Stimulated activated CD4-positive, alpha-beta T cell treated with anti-CD3 and anti-CD28 coated beads, Interleukin-4, amount 100 ng/mL, for 1 hour (primary cell): Measurements from ENCODE around the gene PRIM2.
"Not testable (repeated sequence)": the region's sequence is repeated elsewhere in the genome, so short reads cannot be mapped to it uniquely, and the experiment has no call there.

Source experiments
- DNase-seq: peaks from one replicate; pipeline ENCODE4 v3.0.0-alpha.2; 2020

PRIM2 gene

DNA sequence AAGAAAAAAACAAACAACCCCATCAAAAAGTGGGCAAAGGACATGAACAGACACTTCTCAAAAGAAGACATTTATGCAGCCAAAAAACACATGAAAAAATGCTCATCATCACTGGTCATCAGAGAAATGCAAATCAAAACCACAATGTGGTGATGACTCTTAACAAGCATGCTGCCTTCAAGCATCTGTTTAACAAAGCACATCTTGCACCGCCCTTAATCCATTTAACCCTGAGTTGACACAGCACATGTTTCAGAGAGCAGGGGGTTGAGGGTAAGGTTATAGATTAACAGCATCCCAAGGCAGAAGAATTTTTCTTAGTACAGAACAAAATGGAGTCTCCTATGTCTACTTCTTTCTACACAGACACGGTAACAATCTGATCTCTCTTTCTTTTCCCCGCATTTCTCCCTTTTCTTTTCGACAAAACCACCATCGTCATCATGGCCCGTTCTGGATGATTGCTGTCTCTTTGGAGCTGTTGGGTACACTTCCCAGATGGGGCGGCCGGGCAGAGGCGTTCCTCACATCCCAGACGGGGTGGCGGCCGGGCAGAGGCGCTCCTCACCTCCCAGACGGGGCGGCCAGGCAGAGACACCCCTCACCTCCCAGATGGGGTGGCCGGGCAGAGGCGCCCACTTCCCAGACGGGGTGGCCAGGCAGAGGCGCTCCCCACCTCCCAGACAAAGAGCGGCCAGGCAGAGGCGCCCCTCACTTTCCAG lies 7.2 kb upstream of the PRIM2 start:
- not testable (repeated sequence) for DNase-seq

GRCh38 chr6:57310817-57311157 lies 6.6 kb upstream of the PRIM2 start:
- no peak for DNase-seq

DNA sequence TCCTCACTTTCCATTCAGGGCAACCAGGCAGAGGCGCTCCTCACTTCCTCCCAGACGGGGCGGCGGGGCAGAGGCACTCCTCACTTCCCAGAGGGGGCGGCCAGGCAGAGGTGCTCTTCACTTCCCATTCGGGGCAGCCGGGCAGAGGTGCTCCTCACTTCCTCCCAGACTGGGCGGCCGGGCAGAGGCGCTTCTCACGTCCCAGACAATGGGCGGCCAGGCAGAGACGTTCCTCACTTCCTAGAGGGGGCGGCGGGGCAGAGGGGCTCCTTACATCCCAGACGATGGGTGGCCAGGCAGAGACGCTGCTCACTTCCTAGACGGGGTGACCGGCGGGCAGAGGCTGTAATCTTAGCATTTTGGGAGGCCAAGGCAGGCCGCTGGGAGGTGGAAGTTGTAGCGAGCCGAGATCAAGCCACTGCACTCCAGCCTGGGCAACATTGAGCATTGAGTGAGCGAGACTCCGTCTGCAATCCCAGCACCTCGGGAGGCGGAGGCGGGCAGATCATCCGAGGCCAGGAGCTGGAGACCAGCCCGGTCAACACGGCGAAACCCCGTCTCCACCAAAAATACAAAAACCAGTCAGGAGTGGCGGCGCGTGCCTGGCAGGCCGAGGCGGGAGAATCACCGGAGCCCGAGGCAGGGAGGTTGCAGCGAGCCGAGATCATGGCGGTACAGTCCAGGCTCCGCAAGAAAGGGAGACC lies 6.0 kb upstream of the PRIM2 start:
- not testable (repeated sequence) for DNase-seq

DNA sequence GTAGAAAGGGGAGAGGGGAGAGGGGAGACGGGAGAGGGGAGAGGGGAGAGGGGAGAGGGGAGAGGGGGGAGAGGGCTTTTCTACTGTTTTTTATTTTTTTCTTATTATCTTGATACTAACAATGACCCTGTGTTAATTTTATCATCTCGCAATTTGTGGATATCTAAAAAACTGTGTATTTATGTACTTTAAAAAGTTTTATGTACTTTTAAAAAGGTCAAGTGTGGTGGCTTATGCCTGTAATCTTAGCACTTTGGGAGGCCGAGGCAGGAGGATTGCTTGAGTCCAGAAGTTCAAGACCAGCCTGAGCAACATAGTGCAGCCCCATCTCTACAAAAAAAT lies 5.5 kb upstream of the PRIM2 start:
- no peak for DNase-seq

DNA sequence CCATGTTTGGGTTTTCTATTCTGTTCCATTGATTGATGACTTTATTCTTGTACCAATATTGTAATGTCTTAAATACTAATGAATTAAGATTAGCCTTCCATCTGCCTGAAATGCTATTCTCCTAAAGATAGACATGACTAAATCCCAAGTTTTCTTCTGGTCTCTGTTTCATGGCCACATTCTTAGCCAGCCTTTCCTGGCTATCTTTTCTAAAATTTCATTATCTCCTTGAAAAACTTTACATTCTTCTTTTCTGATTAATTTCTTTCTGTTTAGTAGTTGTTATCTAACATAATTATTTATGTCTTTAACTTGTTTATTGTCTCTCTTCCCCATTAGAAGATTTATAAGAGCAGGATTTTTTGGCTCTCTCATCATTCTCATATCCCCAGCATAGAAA lies 4.4 kb upstream of the PRIM2 start:
- no peak for DNase-seq

GRCh38 chr6:57313711-57314471 lies 3.5 kb upstream of the PRIM2 start:
- DNase-seq, result no peak

- no peak for DNase-seq
These were observed 2.3 kb upstream of the PRIM2 start for GRCh38 chr6:57315111-57315510.

DNA sequence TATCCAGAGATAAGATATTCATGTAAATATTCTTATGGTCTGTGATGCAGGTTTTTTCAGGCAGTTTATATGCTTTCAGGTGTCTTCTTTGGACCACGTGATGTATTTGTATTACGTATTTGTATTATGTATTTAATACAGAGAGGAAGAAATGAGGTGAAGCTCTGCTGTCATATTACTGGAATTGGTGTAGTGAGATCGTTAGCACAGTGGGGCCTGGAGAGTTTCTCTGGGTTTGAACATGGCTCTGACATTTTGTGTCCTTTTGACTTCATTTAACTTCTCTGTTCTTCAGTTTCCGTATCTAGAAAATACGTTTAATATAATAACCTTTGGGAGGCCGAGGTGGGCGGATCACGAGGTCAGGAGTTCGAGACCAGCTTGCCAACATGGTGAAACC lies 1.6 kb upstream of the PRIM2 start:
- no peak for DNase-seq

GRCh38 chr6:57316581-57317059 lies 810 bp upstream of the PRIM2 start:
- DNase-seq, result peak; percentile 78

GRCh38 chr6:57324538-57324937 lies 7.1 kb downstream of the PRIM2 start:
- DNase-seq, result no peak

- DNase-seq, result no peak
These were observed 9.9 kb downstream of the PRIM2 start for GRCh38 chr6:57327311-57327710.

- no peak for DNase-seq
These were observed 10.6 kb downstream of the PRIM2 start for GRCh38 chr6:57328074-57328473.

DNA sequence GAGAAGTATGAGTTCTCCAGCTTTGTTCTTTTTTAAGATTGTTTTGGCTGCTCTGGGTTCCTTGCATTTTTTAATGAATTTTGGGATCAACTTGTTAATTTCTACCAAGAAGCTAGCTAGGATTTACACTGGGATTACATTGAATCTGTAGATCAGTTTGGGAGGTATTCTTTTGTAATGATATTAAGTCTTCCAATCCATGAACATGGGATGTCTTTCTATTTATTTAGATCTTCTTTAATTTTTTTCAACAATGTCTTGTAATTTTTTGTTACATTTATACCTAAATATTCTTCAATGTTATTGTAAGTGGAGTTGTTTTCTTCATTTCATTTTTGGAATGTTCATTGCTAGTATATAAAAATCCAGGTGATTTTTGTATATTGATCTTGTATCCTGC lies 12.5 kb downstream of the PRIM2 start:
- DNase-seq, result no peak

DNA sequence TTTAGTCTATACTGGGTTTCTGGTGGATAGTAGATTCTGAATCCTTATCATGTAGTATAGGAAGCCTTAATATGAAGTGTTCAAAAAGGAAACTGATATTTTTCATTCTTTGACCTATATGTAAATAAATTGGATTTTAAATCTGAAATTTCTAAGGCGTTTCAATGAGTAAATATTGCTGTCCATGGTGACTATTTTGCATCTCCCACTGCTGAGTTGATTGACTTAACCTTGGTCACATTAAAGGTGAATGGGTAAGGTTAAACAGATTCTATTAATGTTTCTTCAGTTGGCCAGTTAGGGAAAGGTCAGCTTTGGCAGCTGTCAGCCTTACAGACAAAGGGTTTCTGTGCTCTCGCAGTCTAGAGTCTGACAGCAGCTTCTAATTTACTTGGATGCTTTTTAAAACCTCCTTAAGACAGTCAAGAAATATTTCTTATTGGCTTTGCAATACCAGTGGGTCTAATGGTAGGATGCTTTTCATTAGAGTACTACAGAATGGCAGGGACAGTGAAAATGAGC lies 24.8 kb downstream of the PRIM2 start:
- no peak for DNase-seq

- not testable (repeated sequence) for DNase-seq
These were observed 25.9 kb downstream of the PRIM2 start for GRCh38 chr6:57343342-57343741.

DNA sequence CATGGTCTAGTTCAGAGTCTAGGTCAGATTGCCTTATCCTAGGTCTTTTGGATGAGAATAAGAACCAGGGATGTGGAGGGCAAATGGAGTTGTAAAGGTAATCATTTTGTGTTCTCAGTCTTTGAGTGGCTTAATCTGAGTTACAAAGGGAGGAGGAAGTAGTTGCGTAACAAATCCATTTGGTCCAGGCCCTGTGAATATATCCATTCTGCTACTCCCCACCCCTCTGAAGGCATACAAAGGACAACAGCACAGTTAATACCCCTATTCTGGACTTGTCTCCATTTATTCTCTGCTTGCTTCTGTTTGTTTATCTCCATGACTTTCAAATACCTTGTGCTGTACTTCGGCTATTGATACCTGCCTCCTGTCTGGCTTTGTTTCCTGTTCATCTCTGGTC lies 29.3 kb downstream of the PRIM2 start:
- DNase-seq, result not testable (repeated sequence)

- DNase-seq, result not testable (repeated sequence)
These were observed 30.2 kb downstream of the PRIM2 start for GRCh38 chr6:57347597-57347996.

- DNase-seq, result not testable (repeated sequence)
These were observed 33.0 kb downstream of the PRIM2 start for GRCh38 chr6:57350443-57350842.

GRCh38 chr6:57352596-57352995 lies 35.2 kb downstream of the PRIM2 start:
- not testable (repeated sequence) for DNase-seq

- not testable (repeated sequence) for DNase-seq
These were observed 40.9 kb downstream of the PRIM2 start for GRCh38 chr6:57358319-57358718.

DNA sequence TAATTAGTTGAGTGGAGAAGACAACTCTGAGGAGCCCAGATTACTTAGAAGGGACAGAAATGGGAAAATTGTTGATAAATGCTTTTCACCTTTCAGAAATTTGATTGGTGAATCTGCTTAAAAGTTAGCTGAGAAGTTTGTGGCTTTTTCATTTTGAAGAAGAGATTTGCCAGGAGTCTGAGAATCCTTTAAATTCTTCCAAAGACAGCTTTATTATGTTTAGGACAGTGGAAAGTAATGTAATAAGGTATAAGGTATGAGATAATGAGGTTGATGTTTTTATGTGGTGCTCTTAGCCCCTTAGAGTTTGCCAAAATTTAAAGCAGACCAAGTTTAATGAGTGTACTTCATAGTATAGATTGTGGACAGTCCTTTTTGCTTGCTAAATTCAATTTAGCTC lies 42.3 kb downstream of the PRIM2 start:
- DNase-seq, result not testable (repeated sequence)

DNA sequence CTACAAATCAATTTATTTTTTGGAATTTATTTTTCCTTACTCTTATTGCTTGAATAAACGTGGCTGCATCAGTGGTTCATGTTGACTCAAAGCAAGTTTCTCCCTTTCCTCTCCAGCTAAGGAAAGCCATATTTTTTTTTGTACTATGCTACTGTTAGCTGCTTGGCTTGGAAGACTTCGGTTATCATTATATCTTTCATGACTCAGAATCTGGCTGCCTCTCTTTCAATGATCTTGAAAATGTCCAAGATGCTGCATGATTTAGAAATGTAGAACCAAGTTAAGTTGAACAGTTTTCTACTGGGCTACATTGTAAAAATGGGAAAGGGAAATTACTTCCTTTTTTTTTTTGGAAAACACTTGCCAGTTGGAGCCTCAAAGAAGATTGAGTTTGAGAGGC lies 44.9 kb downstream of the PRIM2 start:
- not testable (repeated sequence) for DNase-seq

- DNase-seq, result not testable (repeated sequence)
These were observed 47.7 kb downstream of the PRIM2 start for GRCh38 chr6:57365076-57365583.
